GM18499 (cell line): Measurements from ENCODE around the gene CFAP97D2.
A peak's percentile ranks its signal among the peaks of the same experiment; 100 is the strongest.
"Not testable (repeated sequence)": the region's sequence is repeated elsewhere in the genome, so short reads cannot be mapped to it uniquely, and the experiment has no call there.

Experiments used
- ATAC-seq: cut with Tn5 transposase; IDR thresholded peaks from one replicate; pipeline ENCODE4 v1.9.1; 2021; ENCODE audit warnings: moderate number of reproducible peaks; ENCODE audit not compliant: insufficient read depth, unreplicated experiment

Gene CFAP97D2

GRCh38 chr13:114185182-114185971 lies 6.3 kb downstream of the CFAP97D2 start:
- ATAC-seq: no peak

GRCh38 chr13:114194853-114195252 lies 15.8 kb downstream of the CFAP97D2 start:
- ATAC-seq: no peak

- ATAC-seq: no peak
Measured at GRCh38 chr13:114196629-114197028, 17.6 kb downstream of the CFAP97D2 start.

DNA sequence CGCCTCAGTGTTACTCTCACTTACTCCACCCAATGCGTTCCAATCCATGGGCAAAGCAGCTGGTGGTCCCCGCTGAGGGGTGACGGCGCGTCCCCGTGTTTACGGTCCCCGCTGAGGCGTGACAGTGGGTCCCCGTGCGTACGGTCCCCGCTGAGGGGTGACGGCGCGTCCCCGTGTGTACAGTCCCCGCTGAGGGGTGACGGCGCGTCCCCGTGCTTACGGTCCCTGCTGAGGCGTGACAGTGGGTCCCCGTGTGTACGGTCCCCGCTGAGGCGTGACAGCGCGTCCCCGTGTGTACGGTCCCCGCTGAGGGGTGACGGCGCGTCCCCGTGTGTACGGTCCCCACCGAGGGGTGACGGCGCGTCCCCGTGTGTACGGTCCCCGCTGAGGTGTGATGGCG lies 19.5 kb downstream of the CFAP97D2 start:
- no peak for ATAC-seq

DNA sequence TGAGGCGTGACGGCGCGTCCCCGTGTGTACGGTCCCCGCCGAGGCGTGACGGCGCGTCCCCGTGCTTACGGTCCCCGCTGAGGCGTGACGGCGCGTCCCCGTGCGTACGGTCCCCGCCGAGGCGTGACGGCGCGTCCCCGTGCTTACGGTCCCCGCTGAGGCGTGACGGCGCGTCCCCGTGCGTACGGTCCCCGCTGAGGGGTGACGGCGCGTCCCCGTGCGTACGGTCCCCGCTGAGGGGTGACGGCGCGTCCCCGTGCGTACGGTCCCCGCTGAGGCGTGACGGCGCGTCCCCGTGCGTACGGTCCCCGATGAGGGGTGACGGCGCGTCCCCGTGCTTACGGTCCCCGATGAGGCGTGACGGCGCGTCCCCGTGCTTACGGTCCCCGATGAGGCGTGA lies 20.5 kb downstream of the CFAP97D2 start:
- ATAC-seq: not testable (repeated sequence)

DNA sequence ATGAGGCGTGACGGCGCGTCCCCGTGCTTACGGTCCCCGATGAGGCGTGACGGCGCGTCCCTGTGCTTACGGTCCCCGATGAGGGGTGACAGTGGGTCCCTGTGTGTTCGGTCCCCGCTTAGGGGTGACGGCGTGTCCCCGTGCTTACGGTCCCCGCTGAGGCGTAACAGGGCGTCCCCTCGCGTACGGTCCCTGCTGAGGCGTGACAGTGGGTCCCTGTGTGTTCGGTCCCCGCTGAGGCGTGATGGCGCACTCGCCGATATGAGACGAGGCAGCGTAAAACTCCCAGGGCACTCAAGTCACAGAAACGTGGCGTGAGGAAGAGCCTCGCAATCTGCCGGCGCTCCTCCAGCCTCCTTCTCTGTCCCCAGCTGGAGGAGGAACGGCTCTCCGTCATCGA lies 20.9 kb downstream of the CFAP97D2 start:
- no peak for ATAC-seq

DNA sequence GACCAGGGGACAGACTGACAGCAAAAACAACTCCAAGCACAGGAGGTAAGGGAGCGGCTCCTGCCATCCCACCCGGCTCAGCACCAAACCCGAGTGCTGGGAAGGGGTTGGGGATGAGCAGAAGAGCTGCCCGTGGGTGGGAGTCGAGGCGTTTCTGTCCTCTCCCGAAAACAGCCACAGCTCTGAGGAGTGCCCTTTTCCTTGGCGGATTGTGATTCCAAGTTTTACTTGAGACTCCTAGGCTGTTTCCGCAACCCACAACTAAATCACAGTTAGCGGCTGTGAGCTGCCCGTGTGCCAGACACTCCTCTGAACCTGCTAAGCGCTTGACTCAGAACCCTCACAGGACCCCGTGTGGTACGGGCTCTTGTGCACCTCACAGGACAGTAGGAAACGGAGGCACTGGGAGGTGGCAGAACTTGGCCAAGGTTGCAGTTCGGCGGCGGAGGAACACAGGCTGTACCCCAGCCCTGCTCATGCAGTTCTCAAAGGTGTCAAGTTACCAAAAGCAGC lies 21.4 kb downstream of the CFAP97D2 start:
- no peak for ATAC-seq

DNA sequence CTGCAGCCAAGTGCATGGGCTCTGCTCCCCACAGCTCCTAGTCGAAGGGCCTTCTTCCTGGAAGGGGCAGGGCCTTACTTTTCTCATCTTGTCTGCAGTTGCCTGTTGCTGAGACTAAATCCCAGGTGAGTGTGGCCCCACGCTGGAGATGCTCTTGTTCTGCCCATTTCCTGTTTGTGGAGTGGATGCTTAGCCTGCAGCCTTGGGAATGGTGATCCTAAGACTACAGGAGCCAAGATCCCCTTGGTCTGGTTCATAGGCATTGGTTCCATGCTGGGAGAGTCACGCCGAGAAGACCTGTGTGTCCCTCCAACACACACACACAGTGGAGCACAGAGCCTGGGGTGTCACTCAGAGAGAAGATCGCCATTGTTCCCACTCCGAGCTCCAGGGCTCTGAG lies 23.5 kb downstream of the CFAP97D2 start:
- ATAC-seq: no peak

DNA sequence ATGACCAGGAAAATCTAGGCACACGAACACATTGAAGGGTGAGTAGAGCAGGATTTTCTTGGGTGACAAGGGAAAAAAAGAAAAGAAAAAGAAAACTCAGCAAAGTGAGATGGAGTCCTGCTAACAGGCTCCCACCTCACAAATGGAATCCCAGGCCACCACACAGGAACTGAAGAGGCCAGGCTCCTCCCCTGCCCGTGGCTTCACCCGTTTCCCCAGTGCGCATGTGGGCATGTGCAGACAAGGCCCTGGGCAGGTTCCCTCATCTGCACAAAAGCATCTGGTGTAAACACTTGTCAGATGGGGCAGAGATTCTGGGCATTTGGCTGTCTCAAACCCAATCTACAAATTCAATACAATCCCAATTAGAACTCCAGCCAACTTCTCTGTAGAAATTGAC lies 24.5 kb downstream of the CFAP97D2 start:
- ATAC-seq: no peak

DNA sequence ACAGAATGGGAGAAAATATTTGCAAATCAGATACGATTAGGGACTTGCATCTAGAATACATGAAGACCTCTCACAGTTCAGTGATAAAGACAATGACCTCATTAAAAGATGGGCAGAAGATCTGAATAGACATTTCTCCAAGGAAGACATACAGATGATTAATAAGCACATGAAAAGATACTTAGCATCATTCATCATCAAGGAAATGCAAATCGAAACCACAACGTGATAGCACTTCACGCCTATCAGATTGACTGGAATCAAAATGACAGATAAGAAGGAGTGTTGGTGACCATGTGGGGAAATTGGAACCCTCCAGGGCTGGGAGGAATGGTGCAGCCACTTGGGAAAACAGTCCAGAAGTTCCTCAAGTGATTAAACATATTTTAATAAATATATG lies 25.8 kb downstream of the CFAP97D2 start:
- ATAC-seq: no peak

- no peak for ATAC-seq
Measured at GRCh38 chr13:114208134-114208533, 29.1 kb downstream of the CFAP97D2 start.

GRCh38 chr13:114211446-114212157 lies 32.5 kb downstream of the CFAP97D2 start:
- ATAC-seq: no peak

DNA sequence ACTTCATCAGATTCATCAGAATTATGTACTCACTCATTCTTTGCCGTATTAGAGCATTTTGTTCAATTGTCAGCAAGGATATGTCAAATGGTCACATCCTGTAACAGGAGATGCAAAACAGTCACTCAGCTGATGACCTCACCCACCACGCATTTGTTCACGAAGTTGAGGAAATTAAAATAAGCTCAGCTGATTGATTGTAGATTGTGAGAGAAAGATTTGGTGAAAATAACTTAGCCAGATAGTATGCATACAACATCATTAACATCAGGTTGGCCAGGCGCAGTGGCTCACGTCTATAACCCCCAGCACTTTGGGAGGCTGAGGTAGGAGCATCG lies 33.1 kb downstream of the CFAP97D2 start:
- ATAC-seq: no peak

- ATAC-seq: no peak
Measured at GRCh38 chr13:114213980-114214379, 34.9 kb downstream of the CFAP97D2 start.

- no peak for ATAC-seq
Measured at GRCh38 chr13:114219392-114219791, 40.3 kb downstream of the CFAP97D2 start.

- ATAC-seq: no peak
Measured at GRCh38 chr13:114222461-114222968, 43.5 kb downstream of the CFAP97D2 start.

DNA sequence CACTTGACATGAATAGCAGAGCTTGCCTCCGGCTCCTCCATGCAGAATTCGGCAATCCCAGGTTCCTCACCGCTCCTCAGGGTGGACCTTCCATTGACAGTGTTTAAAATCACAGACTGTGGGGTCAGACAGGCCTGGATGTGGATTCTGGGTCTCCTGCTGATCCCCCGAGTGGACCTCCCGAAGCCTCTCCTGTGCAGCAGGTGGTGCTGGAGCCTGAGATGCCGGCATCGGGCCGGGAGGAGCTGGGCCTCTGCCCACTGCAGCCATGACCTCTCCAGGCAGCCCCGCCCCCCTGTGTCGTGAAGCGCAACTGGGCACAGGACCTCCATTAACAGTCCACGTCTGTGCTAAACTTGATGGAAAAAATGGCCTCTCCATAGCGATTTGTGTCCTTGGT lies 45.1 kb downstream of the CFAP97D2 start:
- no peak for ATAC-seq

GRCh38 chr13:114225610-114226009 lies 46.6 kb downstream of the CFAP97D2 start:
- no peak for ATAC-seq

GRCh38 chr13:114226088-114226487 lies 47.0 kb downstream of the CFAP97D2 start:
- ATAC-seq: no peak

DNA sequence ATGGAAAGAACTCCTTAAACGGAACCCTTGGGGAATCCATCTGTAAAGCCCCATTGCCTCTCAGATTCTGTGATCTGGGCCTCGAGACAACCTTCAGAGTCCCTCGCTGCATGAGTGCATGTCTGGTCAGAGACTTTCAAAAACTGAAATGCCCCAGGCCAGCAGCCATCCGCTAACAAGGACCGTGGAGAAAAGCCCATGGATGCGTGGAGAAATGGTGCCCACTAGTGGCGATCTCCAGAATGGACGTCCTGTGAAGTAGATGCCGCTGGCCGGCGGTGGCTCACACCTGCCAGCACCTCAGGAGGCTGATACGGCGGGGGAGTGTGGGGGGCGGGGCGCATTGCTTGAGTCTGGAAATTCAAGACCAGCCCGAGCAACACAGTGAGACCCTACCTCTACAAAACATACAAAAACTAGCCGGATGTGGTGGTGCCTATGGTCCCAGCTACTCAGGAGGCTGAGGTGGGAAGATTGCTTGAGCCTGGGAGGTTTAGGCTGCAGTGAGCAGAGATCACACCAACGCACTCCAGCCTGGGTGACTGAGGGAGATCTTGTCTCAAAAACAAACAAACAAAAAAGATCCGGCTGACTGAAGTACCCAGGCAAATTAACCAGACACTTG lies 47.8 kb downstream of the CFAP97D2 start:
- peak; percentile 67 for ATAC-seq

DNA sequence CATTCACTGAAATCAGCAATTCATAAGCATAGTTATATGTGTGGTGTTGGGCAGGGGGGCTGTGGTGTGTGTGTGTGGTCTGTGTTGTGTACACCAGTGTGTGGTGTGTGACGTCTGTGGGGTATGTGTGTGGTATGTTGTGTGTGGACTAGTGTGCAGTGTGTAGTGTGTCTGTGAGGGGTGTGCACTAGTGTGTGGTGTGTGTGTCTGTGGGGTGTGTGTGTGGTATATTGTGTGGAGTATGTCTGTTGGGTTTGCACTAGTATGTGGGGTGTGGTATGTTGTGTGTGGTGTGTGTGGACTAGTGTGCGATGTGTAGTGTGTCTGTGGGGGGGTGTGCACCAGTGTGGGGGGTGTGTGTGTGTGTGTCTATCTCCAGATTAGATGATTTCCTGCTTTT lies 48.5 kb downstream of the CFAP97D2 start:
- no peak for ATAC-seq
